Neural crest cell (in vitro differentiated cells): ENCODE data around the gene AP3M1. TPM values are rescaled to one million over a fixed set of nuclear protein-coding genes. Genes with fewer than 3 reads are reported as not detected.
A peak's percentile ranks its signal among the peaks of the same experiment; 100 is the strongest.

Source experiments
- DNase-seq: peaks from one replicate; pipeline ENCODE4 v3.0.0; 2021; ENCODE audit warnings: low read depth, mixed read lengths, low spot score
- H3K27ac Mint-ChIP-seq: one replicate; pipeline ENCODE4 v1.8.0; 2021; ENCODE audit warnings: mild to moderate bottlenecking, mixed read lengths; ENCODE audit not compliant: unreplicated experiment
- H3K27me3 Mint-ChIP-seq: 2 replicates; pipeline ENCODE4 v1.8.0; 2021; ENCODE audit warnings: low read depth, mild to moderate bottlenecking, mixed read lengths
- H3K36me3 Mint-ChIP-seq: 2 replicates; pipeline ENCODE4 v1.8.0; 2021; ENCODE audit warnings: low read depth, mild to moderate bottlenecking, mixed read lengths
- H3K4me1 Mint-ChIP-seq: 2 replicates; pipeline ENCODE4 v1.8.0; 2021; ENCODE audit warnings: mixed read lengths
- H3K4me3 Mint-ChIP-seq: one replicate; pipeline ENCODE4 v1.8.0; 2021; ENCODE audit warnings: mild to moderate bottlenecking, mixed read lengths
- H3K9me3 Mint-ChIP-seq: 2 replicates; pipeline ENCODE4 v1.8.0; 2021; ENCODE audit warnings: mixed read lengths
- CTCF ChIP-seq: fragments of 200-600 bp; sonication (generic); conservative IDR thresholded peaks from 2 replicates; pipeline ENCODE4 v1.5.0; 2021; ENCODE audit warnings: antibody characterized with exemption, mild to moderate bottlenecking
- total RNA-seq: library from RNA; stranded (reverse); gene quantifications from 2 replicates; pipeline ENCODE4 v1.2.1, GENCODE V29; 2021

AP3M1 gene
- total RNA-seq, 1 donor from 2014 or later = 69.5 TPM

GRCh38 chr10:74167443-74167842 is 16.8 kb upstream of the AP3M1 start:
- peaks cover 4% of the 10 kb centered on the region for H3K4me1 Mint-ChIP-seq
- no peak for TF ChIP-seq CTCF
- no peak overlapping the region for H3K27ac Mint-ChIP-seq
- no peaks in the 10 kb centered on the region for H3K36me3 Mint-ChIP-seq
- H3K9me3 Mint-ChIP-seq = no peaks in the 10 kb centered on the region
- no peaks in the 10 kb centered on the region for H3K27me3 Mint-ChIP-seq
- DNase-seq = no peak
- no peak overlapping the region for H3K4me3 Mint-ChIP-seq

GRCh38 chr10:74165530-74165901 is 14.9 kb upstream of the AP3M1 start:
- DNase-seq = no peak
- Mint-ChIP-seq H3K4me1 (peaks cover 4% of the 10 kb centered on the region), H3K9me3 (no peaks in the 10 kb centered on the region), H3K27ac (no peak overlapping the region), H3K27me3 (no peaks in the 10 kb centered on the region), H3K4me3 (no peak overlapping the region), H3K36me3 (no peaks in the 10 kb centered on the region)
- TF ChIP-seq CTCF = no peak

GRCh38 chr10:74164716-74165529 is 14.3 kb upstream of the AP3M1 start:
- no peaks in the 10 kb centered on the region for H3K36me3 Mint-ChIP-seq
- H3K27me3 Mint-ChIP-seq = no peaks in the 10 kb centered on the region
- no peak overlapping the region for H3K4me3 Mint-ChIP-seq
- no peak for DNase-seq
- TF ChIP-seq CTCF = no peak
- peaks cover 4% of the 10 kb centered on the region for H3K4me1 Mint-ChIP-seq
- no peaks in the 10 kb centered on the region for H3K9me3 Mint-ChIP-seq
- H3K27ac Mint-ChIP-seq = no peak overlapping the region

- TF ChIP-seq CTCF = no peak
- Mint-ChIP-seq H3K27ac (no peak overlapping the region), H3K27me3 (no peaks in the 10 kb centered on the region), H3K4me3 (no peak overlapping the region), H3K9me3 (no peaks in the 10 kb centered on the region), H3K4me1 (peaks cover 4% of the 10 kb centered on the region), H3K36me3 (no peaks in the 10 kb centered on the region)
- no peak for DNase-seq
Observed at GRCh38 chr10:74163319-74164068, 12.9 kb upstream of the AP3M1 start.

- no peak for DNase-seq
- Mint-ChIP-seq H3K4me1 (peaks cover 4% of the 10 kb centered on the region), H3K4me3 (no peak overlapping the region), H3K27ac (peak overlapping the region; percentile 67), H3K36me3 (no peaks in the 10 kb centered on the region), H3K27me3 (no peaks in the 10 kb centered on the region), H3K9me3 (no peaks in the 10 kb centered on the region)
- TF ChIP-seq CTCF = no peak
Observed at GRCh38 chr10:74160013-74160412, 9.4 kb upstream of the AP3M1 start.
